Astrocyte (in vitro differentiated cells and primary cell): ENCODE results near the gene ERGIC3. TPM values are rescaled to one million over a fixed set of nuclear protein-coding genes. Genes with fewer than 3 reads are reported as not detected.

Experiments
- DNase-seq: peaks from one replicate; pipeline ENCODE4 v3.0.0-alpha.2; 2010; ENCODE audit warnings: low read depth
- FAIRE-seq: peaks from 2 replicates; lab custom pipeline; 2011; peaks lifted over from hg19 to GRCh38; lab: Jason Lieb, UNC
- H2AFZ ChIP-seq: 2 replicates; pipeline ENCODE4 v1.6.0; 2012; ENCODE audit warnings: low read depth, low read length, inconsistent platforms
- H3K27ac ChIP-seq: 2 replicates; pipeline ENCODE4 v1.5.1; 2011; ENCODE audit warnings: low read depth, low read length, inconsistent platforms
- H3K27me3 ChIP-seq: 2 replicates; pipeline ENCODE4 v1.6.0; 2011; ENCODE audit warnings: low read length, inconsistent platforms; ENCODE audit not compliant: insufficient read depth
- H3K36me3 ChIP-seq: 2 replicates; pipeline ENCODE4 v1.5.1; 2011; ENCODE audit warnings: low read length, inconsistent platforms; ENCODE audit not compliant: insufficient read depth
- H3K4me1 ChIP-seq: 2 replicates; pipeline ENCODE4 v1.5.1; 2011; ENCODE audit warnings: low read length, inconsistent platforms; ENCODE audit not compliant: insufficient read depth
- H3K4me2 ChIP-seq: 2 replicates; pipeline ENCODE4 v1.6.0; 2012; ENCODE audit warnings: low read length, inconsistent platforms
- H3K4me3 ChIP-seq: 2 replicates; pipeline ENCODE4 v1.5.1; 2011; ENCODE audit warnings: low read depth, mild to moderate bottlenecking, low read length, inconsistent platforms; ENCODE audit not compliant: insufficient read depth
- H3K79me2 ChIP-seq: 2 replicates; pipeline ENCODE4 v1.6.0; 2012; ENCODE audit warnings: mild to moderate bottlenecking, low read length, inconsistent platforms; ENCODE audit not compliant: insufficient read depth
- H3K9ac ChIP-seq: 2 replicates; pipeline ENCODE4 v1.6.0; 2012; ENCODE audit warnings: mild to moderate bottlenecking, low read length, inconsistent platforms
- H3K9me3 ChIP-seq: 2 replicates; pipeline ENCODE4 v1.5.1; 2012; ENCODE audit warnings: low read depth, mild to moderate bottlenecking, low read length, inconsistent platforms; ENCODE audit not compliant: insufficient read depth
- H4K20me1 ChIP-seq: 2 replicates; pipeline ENCODE4 v1.6.0; 2012; ENCODE audit warnings: low read length, inconsistent platforms; ENCODE audit not compliant: insufficient read depth
- H3K27ac Mint-ChIP-seq: one replicate; pipeline ENCODE4 v1.8.0; 2021; ENCODE audit warnings: mild to moderate bottlenecking, mixed read lengths; ENCODE audit not compliant: unreplicated experiment
- H3K27me3 Mint-ChIP-seq: one replicate; pipeline ENCODE4 v1.8.0; 2021; ENCODE audit warnings: low read depth, mixed read lengths; ENCODE audit not compliant: unreplicated experiment
- H3K36me3 Mint-ChIP-seq: one replicate; pipeline ENCODE4 v1.8.0; 2021; ENCODE audit warnings: low read depth, mixed read lengths; ENCODE audit not compliant: unreplicated experiment
- H3K4me1 Mint-ChIP-seq: one replicate; pipeline ENCODE4 v1.8.0; 2021; ENCODE audit warnings: low read depth, mixed read lengths; ENCODE audit not compliant: unreplicated experiment
- H3K4me3 Mint-ChIP-seq: one replicate; pipeline ENCODE4 v1.8.0; 2021; ENCODE audit warnings: mild to moderate bottlenecking, moderate library complexity, mixed read lengths; ENCODE audit not compliant: unreplicated experiment
- H3K9me3 Mint-ChIP-seq: one replicate; pipeline ENCODE4 v1.8.0; 2021; ENCODE audit warnings: mild to moderate bottlenecking, mixed read lengths; ENCODE audit not compliant: unreplicated experiment
- EZH2 ChIP-seq: IDR thresholded peaks from 2 replicates; pipeline ENCODE4 v1.6.1; 2012; ENCODE audit warnings: mild to moderate bottlenecking, low read length, inconsistent platforms; ENCODE audit not compliant: insufficient read depth
- total RNA-seq: library from RNA; stranded (reverse); gene quantifications from 2 replicates; pipeline ENCODE4 v1.2.1, GENCODE V29; 2021
- TF ChIP-seq, protein P1 (sequence below): IDR thresholded peaks from 2 replicates; pipeline ENCODE4 v1.5.1; 2011; ENCODE audit warnings: low read depth, mild to moderate bottlenecking, inconsistent platforms, low read length, moderate library complexity; ENCODE audit not compliant: insufficient read depth

The ERGIC3 gene
- total RNA-seq, 1 donor from 2014 or later, result 198 TPM

DNA sequence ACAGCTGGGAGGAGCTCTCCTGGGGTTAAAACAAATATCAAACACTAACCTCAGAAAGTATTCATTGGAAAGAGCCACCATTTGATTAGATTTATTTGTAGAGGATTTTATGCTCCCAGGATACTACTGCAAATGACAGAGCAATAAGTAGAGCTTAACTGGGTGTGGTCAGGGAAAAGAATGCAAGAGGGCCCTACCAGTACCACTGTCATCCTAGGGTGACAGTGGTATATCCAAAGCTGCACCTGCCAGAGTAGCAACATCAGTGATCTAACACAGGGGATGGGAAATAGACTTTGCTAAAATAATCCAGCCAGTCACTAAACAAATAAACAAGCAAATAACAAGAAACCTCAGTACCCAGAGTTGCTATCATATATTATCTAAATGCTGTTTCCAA lies 29.7 kb downstream of the ERGIC3 start:
- Histone ChIP-seq H4K20me1 (no peaks in the 10 kb centered on the region), H2AFZ (no peak overlapping the region), H3K9me3 (peaks cover 4% of the 10 kb centered on the region), H3K27me3 (peaks cover 3% of the 10 kb centered on the region), H3K36me3 (no peaks in the 10 kb centered on the region), H3K27ac (no peak overlapping the region), H3K4me3 (no peak overlapping the region), H3K9ac (no peak overlapping the region), H3K79me2 (no peaks in the 10 kb centered on the region), H3K4me2 (no peak overlapping the region), H3K4me1 (no peaks in the 10 kb centered on the region)
- no peaks in the 10 kb centered on the region for H3K4me1 Mint-ChIP-seq
- H3K27me3 Mint-ChIP-seq, result peaks cover 9% of the 10 kb centered on the region
- no peak for TF ChIP-seq EZH2
- TF ChIP-seq, protein P1, sequence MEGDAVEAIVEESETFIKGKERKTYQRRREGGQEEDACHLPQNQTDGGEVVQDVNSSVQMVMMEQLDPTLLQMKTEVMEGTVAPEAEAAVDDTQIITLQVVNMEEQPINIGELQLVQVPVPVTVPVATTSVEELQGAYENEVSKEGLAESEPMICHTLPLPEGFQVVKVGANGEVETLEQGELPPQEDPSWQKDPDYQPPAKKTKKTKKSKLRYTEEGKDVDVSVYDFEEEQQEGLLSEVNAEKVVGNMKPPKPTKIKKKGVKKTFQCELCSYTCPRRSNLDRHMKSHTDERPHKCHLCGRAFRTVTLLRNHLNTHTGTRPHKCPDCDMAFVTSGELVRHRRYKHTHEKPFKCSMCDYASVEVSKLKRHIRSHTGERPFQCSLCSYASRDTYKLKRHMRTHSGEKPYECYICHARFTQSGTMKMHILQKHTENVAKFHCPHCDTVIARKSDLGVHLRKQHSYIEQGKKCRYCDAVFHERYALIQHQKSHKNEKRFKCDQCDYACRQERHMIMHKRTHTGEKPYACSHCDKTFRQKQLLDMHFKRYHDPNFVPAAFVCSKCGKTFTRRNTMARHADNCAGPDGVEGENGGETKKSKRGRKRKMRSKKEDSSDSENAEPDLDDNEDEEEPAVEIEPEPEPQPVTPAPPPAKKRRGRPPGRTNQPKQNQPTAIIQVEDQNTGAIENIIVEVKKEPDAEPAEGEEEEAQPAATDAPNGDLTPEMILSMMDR, result no peak
- no peak for FAIRE-seq
- no peak overlapping the region for H3K4me3 Mint-ChIP-seq
- DNase-seq, result no peak
- peaks cover 11% of the 10 kb centered on the region for H3K9me3 Mint-ChIP-seq
- no peak overlapping the region for H3K27ac Mint-ChIP-seq
- H3K36me3 Mint-ChIP-seq, result peaks cover 7% of the 10 kb centered on the region

DNA sequence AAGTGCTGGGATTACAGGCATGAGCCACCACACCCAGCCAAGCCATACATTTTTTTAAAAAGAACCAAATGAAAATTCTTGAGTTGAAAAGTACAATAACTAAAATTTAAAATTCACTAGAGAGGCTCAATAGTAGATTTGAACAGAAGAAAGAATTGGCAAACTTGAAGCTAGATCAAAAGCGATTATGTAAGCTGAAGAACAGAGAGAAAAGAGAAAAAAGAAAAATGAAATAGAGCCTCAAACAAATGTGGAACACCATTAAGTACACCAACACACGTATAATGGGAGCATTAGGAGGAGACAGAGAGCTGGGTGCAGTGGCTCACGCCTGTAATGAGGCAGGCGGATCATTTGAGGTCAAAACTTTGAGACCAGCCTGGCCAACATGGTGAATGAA lies 31.0 kb downstream of the ERGIC3 start:
- no peak overlapping the region for H3K4me3 ChIP-seq
- no peaks in the 10 kb centered on the region for H3K4me1 ChIP-seq
- H3K27me3 Mint-ChIP-seq, result peaks cover 12% of the 10 kb centered on the region
- H3K27ac Mint-ChIP-seq, result no peak overlapping the region
- peaks cover 4% of the 10 kb centered on the region for H3K9me3 ChIP-seq
- H3K9ac ChIP-seq, result no peak overlapping the region
- H3K79me2 ChIP-seq, result no peaks in the 10 kb centered on the region
- no peaks in the 10 kb centered on the region for H3K36me3 ChIP-seq
- peaks cover 5% of the 10 kb centered on the region for H3K27me3 ChIP-seq
- DNase-seq (no peak), FAIRE-seq (no peak)
- TF ChIP-seq, protein P1, result no peak
- TF ChIP-seq EZH2, result no peak
- peaks cover 7% of the 10 kb centered on the region for H3K36me3 Mint-ChIP-seq
- no peak overlapping the region for H2AFZ ChIP-seq
- no peak overlapping the region for H3K27ac ChIP-seq
- H4K20me1 ChIP-seq, result no peaks in the 10 kb centered on the region
- H3K9me3 Mint-ChIP-seq, result peaks cover 11% of the 10 kb centered on the region
- no peak overlapping the region for H3K4me3 Mint-ChIP-seq
- no peak overlapping the region for H3K4me2 ChIP-seq
- H3K4me1 Mint-ChIP-seq, result no peaks in the 10 kb centered on the region

DNA sequence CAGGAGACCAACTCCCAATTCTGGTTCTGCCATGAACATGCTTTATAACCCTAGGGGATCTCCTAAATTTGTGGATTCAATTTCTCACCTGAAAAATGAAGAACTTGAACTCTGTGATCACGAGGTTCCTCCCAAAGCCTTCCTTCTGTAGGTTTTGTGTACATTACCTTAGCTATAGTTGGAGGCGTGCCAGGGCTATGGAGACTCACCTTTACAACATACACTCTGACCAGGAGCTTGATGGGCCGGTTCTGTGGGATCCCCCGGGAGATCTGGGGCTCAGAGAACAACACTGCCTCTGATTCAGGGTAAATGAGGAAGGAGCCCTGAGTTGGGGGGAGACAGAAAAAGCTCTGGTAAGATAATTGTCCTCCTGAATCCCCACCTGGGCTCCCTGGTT lies 34.1 kb downstream of the ERGIC3 start:
- Histone ChIP-seq H3K36me3 (no peaks in the 10 kb centered on the region), H3K9me3 (peaks cover 4% of the 10 kb centered on the region), H3K4me2 (no peak overlapping the region), H3K27me3 (peaks cover 5% of the 10 kb centered on the region), H3K79me2 (no peaks in the 10 kb centered on the region), H3K9ac (no peak overlapping the region), H3K4me1 (no peaks in the 10 kb centered on the region), H2AFZ (no peak overlapping the region), H3K27ac (no peak overlapping the region), H3K4me3 (no peak overlapping the region), H4K20me1 (no peaks in the 10 kb centered on the region)
- peaks cover 11% of the 10 kb centered on the region for H3K9me3 Mint-ChIP-seq
- FAIRE-seq, result no peak
- no peaks in the 10 kb centered on the region for H3K4me1 Mint-ChIP-seq
- H3K36me3 Mint-ChIP-seq, result peaks cover 7% of the 10 kb centered on the region
- no peak overlapping the region for H3K27ac Mint-ChIP-seq
- H3K27me3 Mint-ChIP-seq, result peaks cover 15% of the 10 kb centered on the region
- TF ChIP-seq EZH2, result no peak
- TF ChIP-seq, protein P1, result no peak
- H3K4me3 Mint-ChIP-seq, result no peak overlapping the region
- DNase-seq, result no peak
